Activated CD4-positive, alpha-beta T cell treated with anti-CD3 and anti-CD28 coated beads, Interleukin-2, amount 50 U/mL, for 1 hour (primary cell): ENCODE measurements around the gene SHH.

ENCODE experiments used
- DNase-seq: peaks from one replicate; pipeline ENCODE4 v3.0.0-alpha.2; 2020

The SHH gene

GRCh38 chr7:155804897-155805825 is 7.1 kb downstream of the SHH start:
- peak; percentile 23 for DNase-seq

- no peak for DNase-seq
Observed at GRCh38 chr7:155804431-155804831, 7.8 kb downstream of the SHH start.

DNA sequence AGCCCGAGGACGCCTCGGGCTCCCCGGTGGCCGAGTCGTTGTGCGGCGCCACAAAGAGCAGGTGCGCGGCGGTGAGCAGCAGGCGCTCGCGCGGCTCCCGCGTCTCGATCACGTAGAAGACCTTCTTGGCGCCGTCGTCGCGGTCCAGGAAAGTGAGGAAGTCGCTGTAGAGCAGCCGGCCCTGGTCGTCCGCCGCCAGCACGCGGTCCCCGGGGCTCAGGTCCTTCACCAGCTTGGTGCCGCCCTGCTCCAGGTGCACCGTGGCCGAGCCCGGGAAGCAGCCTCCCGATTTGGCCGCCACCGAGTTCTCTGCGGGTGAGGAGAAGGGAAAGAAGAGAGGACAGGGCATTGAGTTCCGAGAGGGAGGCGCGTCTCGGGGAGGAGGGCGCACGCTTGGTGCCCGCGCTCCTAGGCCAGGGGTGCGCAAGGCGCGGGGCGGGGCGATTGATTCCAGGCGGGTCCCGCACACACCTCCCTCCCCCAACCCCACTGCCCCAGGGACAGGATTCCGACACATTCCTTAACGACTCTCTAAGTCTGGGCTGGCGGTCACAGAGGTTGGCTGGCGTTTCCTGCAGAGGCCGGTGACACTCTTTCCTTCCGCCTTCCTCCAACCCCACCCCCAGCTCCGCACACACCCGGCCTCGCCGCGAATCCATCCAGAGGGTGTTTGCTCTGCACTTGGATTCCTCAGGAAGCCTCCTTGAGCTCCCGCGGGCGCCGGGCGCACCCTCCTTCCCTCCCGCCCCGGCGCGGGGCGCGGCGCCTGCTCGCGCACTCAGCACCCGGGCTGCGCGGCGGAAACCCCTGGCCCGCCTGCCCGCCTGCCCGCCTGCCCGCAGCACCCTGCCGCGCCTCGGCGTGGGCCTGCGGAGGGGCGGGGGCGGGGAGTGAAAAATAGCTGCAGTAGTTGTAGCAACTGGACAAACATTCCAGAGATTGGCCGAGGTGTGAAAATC is 8.6 kb downstream of the SHH start:
- no peak for DNase-seq

GRCh38 chr7:155802906-155803417 is 9.3 kb downstream of the SHH start:
- DNase-seq = no peak

- DNase-seq = no peak
Observed at GRCh38 chr7:155802291-155802690, 10.0 kb downstream of the SHH start.

- DNase-seq = no peak
Observed at GRCh38 chr7:155800741-155801267, 11.5 kb downstream of the SHH start.

GRCh38 chr7:155800301-155800700 is 12.0 kb downstream of the SHH start:
- no peak for DNase-seq

DNA sequence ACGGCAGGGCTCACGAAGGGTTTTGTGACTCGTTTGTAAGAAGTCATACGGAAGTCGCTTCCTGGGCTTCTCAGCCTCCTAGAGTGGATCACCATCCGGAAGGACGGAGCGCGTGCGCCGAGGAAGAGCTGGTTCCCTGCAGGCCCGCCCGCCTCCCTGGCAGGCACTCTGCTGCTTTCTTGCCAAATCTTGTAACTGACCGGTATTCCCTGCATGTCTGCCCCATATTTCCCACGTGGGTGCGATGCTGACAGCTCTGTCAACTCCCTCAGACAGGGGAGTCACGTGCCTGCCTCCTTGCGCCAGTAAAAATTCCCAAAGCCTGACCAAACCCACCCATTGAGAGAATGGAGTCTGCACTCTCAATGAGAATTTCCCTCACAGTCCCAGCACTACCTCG is 12.7 kb downstream of the SHH start:
- DNase-seq = no peak

DNA sequence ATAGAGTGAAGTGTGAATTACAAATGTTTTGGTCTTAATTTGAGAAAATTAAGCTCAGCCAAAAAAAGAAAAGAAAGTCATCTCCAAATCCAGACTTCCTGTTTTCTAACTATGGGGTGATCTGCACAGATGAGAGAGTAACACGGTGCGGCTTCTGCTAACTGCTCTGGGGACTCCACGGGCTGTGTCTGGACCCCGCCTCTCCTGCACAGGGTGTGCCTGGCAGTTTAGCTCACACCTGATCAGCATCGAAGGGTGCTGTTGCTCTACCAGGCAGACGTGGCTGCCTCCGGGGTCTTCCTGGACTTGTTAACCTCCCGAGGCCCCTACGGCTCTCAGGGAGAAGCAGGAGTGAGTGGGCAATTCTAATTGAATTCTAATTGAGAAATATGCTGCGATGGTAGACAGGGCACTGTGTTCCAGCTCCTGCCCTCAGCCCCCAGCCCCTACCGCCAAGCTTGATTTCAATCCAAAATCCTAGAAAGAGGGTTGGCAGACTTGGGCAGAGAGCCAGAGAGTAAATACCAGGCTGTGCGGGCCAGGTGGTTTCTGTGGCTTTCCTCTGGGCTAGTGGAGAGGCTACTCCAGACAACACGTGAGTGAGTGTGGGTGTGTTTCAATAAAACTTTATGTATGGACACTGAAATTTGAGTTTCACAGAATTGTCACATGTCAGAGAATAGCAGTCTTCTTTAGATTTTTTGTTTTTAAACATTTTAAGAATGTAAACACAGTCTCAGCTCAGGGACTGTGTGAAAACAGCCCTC is 13.4 kb downstream of the SHH start:
- DNase-seq = no peak

DNA sequence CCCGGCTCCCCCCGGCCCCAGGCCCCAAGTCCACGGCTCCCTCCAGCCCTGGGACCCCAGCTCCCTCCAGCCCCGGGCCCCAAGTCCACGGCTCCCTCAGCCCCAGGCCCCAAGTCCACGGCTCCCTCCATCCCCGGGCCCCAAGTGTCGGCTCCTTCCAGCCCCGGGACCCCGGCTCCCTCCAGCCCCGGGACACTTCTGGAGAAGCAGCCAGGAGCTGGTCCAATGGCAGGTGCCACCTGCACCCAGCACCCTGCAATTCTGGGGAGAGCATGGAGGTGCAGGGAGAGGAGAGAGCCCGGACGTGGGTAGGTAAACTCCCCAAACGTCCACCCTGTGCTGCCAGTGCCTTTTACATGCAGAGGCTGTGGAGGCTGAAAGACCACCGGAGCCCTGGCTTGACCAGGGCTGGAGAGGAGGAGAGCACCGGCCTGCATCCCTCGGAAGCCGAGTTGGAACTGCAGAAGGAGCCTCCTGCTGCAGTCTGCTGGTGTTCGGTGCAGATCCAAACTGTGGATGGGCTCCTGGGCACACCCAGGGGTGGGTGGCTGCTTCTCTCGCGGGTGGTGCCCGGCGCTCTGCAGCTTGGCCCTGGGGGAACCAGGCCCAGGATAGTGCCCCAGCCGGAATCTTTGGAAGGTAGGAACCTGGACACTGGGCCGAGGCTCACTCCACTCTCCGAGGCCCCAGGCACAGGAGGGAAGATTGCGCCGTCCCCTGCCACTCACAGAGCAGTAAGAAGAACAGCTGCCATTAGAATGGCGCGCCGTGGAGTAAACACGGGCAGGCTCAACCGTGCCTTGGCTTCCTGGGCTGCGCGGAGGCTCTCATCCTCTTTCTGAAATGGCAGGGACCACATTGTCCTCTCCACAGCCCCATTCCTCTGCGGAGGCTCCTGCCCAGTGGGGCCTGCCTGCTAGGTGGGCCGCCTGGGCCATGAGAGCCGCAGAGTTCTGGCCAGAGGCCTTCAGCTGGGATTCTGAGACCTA is 14.7 kb downstream of the SHH start:
- DNase-seq = no peak

DNA sequence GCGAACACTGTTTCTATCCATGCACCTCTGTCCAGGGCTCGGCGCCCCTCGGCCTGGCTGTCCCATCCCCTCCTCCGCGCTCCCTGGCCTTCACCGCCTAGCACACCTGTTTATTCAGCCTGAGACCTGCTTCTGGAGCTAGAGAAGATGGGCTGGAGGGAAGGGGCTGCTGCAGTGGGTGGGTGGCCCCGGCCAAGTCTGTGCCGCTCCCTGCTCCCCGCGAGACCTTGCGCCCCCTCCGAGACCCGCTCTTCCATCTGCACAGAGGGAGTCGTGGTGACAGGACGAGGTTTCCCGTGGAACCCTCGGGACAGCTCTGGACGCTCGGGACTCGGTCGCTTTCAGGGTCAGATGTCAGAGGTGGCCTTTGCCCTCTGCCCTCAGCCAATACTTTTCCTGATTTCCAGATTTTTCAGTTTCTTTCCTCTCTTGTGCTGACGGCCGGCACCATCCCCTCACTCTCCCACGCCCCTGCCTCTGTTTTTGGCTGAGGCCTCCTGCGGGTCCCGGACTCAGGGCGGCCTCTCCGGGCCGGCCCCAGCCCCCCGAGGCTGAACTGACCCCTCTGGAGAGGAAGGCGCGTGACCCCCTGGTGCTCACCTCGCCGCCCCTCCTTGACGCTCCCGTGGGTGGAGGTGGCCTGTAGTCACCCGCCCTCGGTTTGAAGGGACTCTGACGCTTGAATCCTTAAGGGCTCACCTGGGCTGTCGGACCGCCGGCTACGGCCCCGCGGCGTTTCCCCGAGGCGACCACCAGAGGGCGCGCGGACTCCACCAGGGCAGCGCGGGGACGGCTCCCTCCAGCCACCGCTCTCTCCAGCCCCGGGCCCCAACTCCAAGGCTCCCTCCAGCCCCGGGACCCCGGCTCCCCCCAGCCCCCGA is 15.6 kb downstream of the SHH start:
- DNase-seq = peak; percentile 67

DNA sequence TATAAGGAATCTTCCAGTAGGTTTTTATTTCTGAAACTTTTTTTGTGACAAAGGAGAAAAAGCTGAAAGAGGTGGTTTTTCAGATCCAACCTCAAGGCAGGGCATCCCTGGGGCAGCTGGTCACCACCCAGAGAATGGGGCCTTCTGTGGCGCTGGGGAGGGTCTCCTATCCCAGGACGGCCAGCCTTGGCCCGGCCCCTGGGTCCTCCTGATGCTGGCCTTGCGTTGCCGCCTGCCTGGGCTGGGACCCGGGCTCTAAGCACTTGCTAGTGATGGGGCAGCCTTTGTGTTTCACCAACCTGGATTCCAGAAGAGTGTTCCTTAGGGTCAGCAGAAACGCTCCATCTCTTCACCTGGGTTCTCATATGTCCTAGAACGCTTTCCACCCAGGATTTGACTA is 16.3 kb downstream of the SHH start:
- DNase-seq = no peak

DNA sequence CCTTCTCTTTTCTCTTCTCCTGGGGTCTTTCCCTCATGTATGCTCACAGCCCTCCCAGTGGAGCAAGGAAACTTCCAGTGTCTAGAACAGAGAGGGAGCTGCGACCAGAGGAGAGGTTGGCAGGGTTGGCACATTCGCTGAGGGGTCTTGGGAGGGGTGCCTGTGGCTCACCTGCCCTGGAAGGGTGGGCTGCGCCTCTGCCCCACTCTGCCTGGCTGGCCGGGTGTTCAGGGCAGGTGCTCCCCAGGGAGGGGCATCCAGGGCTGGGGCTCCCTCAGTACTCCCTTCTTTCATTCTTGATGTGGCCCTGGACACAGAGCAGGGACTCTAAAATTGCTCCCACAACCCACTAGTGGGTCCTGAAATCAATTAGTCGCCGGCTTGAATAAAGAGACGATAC is 16.9 kb downstream of the SHH start:
- DNase-seq = no peak

- no peak for DNase-seq
Observed at GRCh38 chr7:155794196-155794595, 18.1 kb downstream of the SHH start.

DNA sequence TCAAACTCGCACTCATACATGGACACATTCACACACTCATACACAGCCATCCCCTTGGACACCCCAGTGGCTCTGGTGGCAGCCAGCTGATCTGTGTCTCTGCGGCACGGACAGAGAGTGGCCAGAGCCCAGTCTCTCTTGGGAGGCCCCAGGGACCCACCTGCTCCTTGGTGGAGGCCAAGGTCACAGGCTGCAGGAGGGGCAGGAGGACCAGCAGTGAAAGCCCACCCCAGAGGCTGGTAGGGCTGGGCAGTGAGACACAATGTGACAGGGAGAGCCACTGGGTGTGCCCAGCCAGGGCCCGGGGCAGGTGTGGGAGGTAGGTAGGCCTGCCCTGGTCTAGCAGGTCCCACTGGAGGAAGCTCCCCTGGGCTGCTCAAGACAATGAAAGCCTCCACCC is 18.5 kb downstream of the SHH start:
- no peak for DNase-seq

- DNase-seq = no peak
Observed at GRCh38 chr7:155792999-155793560, 19.2 kb downstream of the SHH start.

DNA sequence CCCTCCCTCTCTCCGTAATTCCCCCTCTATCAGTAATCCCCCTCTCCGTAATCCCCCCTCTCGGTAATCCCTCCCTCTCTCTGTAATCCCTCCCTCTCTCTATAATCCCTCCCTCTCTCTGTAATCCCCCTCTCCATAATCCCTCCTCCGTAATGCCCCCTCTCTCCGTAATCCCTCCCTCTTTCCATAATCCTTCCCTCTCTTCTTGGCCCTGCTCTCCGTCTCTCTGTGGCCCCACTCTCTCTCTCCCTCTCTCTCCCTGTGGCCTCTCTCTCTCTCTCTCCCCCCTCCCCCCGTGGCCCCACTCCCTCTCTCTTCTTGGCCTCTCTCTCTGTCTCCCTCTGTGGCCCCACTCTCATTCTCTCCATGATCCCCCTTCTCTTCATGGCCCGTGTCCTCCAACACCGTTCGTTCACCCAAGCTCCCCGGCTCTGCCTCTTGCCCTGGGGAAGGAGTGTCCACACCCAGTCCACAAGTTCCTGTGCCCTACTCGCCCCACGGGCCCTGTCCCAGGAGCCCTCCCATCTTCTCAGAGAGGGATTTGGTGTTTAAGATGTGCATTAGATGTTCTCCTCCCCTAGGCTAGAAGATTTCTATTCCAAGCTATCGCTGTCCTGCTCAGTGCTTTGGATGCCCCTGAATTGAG is 19.8 kb downstream of the SHH start:
- DNase-seq = no peak

DNA sequence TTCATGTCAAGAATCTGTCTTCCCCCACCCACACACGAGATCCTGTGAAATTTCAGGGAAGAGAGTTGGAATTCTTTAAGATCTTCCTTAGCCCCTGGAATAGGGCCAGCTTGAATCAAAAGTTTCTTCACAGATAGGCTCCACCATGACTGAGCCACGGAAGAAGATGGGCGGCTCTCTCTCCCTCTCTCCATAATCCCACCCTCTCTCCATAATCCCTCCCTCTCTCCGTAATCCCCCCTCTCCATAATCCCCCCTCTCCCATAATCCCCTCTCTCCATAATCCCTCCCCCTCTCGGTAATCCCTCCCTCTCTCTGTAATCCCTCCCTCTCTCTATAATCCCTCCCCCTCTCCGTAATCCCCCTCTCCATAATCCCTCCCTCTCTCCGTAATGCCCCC is 20.4 kb downstream of the SHH start:
- no peak for DNase-seq

GRCh38 chr7:155791214-155791737 is 21.0 kb downstream of the SHH start:
- no peak for DNase-seq
